Neural cell (in vitro differentiated cells): ENCODE results near the gene MED15. TPM values are rescaled to one million over a fixed set of nuclear protein-coding genes. Genes with fewer than 3 reads are reported as not detected.

Source experiments
- H2AFZ ChIP-seq: fragments of 200-600, 300-800 bp; sonication (generic), shearing (Covaris generic); 2 replicates; pipeline ENCODE4 v1.6.0; 2014; ENCODE audit warnings: low read depth, mild to moderate bottlenecking, antibody characterized with exemption, low read length, moderate library complexity
- H3F3A ChIP-seq: fragments of 200-600 bp; shearing (Covaris generic); 2 replicates; pipeline ENCODE4 v1.6.1; 2016; ENCODE audit warnings: mild to moderate bottlenecking, moderate library complexity, mixed read lengths, antibody characterized with exemption, low read length; ENCODE audit not compliant: insufficient read depth, poor library complexity, severe bottlenecking
- H3K27ac ChIP-seq: fragments of 200-600, 300-800 bp; sonication (generic), shearing (Covaris generic); 2 replicates; pipeline ENCODE4 v1.5.1; 2014; ENCODE audit warnings: mild to moderate bottlenecking, low read length, moderate library complexity
- H3K27me3 ChIP-seq: fragments of 300-800, 200-600 bp; sonication (generic), shearing (Covaris generic); 2 replicates; pipeline ENCODE4 v1.6.0; 2014; ENCODE audit warnings: mild to moderate bottlenecking, low read depth, low read length, moderate library complexity; ENCODE audit not compliant: insufficient read depth
- H3K36me3 ChIP-seq: fragments of 300-800, 200-600 bp; sonication (generic), shearing (Covaris generic); 2 replicates; pipeline ENCODE4 v1.5.1; 2014; ENCODE audit warnings: mild to moderate bottlenecking, antibody characterized with exemption, low read length, moderate library complexity; ENCODE audit not compliant: insufficient read depth
- H3K4me2 ChIP-seq: fragments of 300-800, 200-600 bp; sonication (generic), shearing (Covaris generic); 2 replicates; pipeline ENCODE4 v1.6.0; 2014; ENCODE audit warnings: mild to moderate bottlenecking, low read length
- H3K4me3 ChIP-seq: fragments of 300-800, 200-600 bp; sonication (generic), shearing (Covaris generic); 2 replicates; pipeline ENCODE4 v1.5.1; 2014; ENCODE audit warnings: mild to moderate bottlenecking, low read length, moderate library complexity
- H3K79me2 ChIP-seq: fragments of 200-600 bp; shearing (Covaris generic); replicated peaks from 2 replicates; pipeline ENCODE4 v1.6.0; 2014; ENCODE audit warnings: mild to moderate bottlenecking, low read length, moderate library complexity; ENCODE audit not compliant: insufficient read depth
- H3K9ac ChIP-seq: fragments of 300-800, 200-600 bp; sonication (generic), shearing (Covaris generic); 2 replicates; pipeline ENCODE4 v1.6.1; 2016; ENCODE audit warnings: mild to moderate bottlenecking, low read length, mixed read lengths
- H3K9me2 ChIP-seq: fragments of 200-600 bp; shearing (Covaris generic); 2 replicates; pipeline ENCODE4 v1.6.1; 2016; ENCODE audit warnings: mild to moderate bottlenecking, low read length, mixed read lengths; ENCODE audit not compliant: insufficient read depth
- H3K9me3 ChIP-seq: fragments of 200-600, 300-800 bp; sonication (generic), shearing (Covaris generic); 2 replicates; pipeline ENCODE4 v1.6.1; 2016; ENCODE audit warnings: mild to moderate bottlenecking, mixed run types, low read length, moderate library complexity, mixed read lengths
- H4K20me1 ChIP-seq: fragments of 200-600 bp; shearing (Covaris generic); 2 replicates; pipeline ENCODE4 v1.6.1; 2016; ENCODE audit warnings: mild to moderate bottlenecking, mixed run types; ENCODE audit not compliant: insufficient read depth
- EP300 ChIP-seq: fragments of 450-650 bp; conservative IDR thresholded peaks from 2 replicates; pipeline ENCODE4 v1.6.1; 2014; ENCODE audit warnings: antibody characterized with exemption, mild to moderate bottlenecking, moderate library complexity; ENCODE audit not compliant: poor library complexity, severe bottlenecking
- EZH2 ChIP-seq: fragments of 200-600, 300-800 bp; shearing (Covaris generic), sonication (generic); IDR thresholded peaks from 2 replicates; pipeline ENCODE4 v1.6.1; 2014; ENCODE audit warnings: antibody characterized with exemption, low read length, borderline replicate concordance, mild to moderate bottlenecking; ENCODE audit not compliant: insufficient read depth, poor library complexity, severe bottlenecking
- MXI1 ChIP-seq: fragments of 450-650 bp; conservative IDR thresholded peaks from 2 replicates; pipeline ENCODE4 v1.6.1; 2014; ENCODE audit warnings: antibody characterized with exemption, mild to moderate bottlenecking; ENCODE audit not compliant: poor library complexity, severe bottlenecking
- POLR2AphosphoS5 ChIP-seq: IDR thresholded peaks from 2 replicates; pipeline ENCODE4 v1.6.1; 2012
- RAD21 ChIP-seq: fragments of 450-650 bp; conservative IDR thresholded peaks from 2 replicates; pipeline ENCODE4 v1.6.1; 2014; ENCODE audit warnings: antibody characterized with exemption, mild to moderate bottlenecking, moderate library complexity
- SMC3 ChIP-seq: fragments of 450-650 bp; conservative IDR thresholded peaks from 2 replicates; pipeline ENCODE4 v1.6.1; 2014; ENCODE audit warnings: antibody characterized with exemption, mild to moderate bottlenecking, moderate library complexity; ENCODE audit not compliant: poor library complexity
- TAF1 ChIP-seq: IDR thresholded peaks from 2 replicates; pipeline ENCODE4 v1.6.1; 2012; ENCODE audit warnings: low read depth
- polyA plus RNA-seq: library from polyadenylated mRNA; depleted of rRNA; stranded (reverse); fragments of >200 nt; gene quantifications from 2 replicates; pipeline ENCODE4 v1.2.3, GENCODE V29; 2014
- TF ChIP-seq, protein P1 (sequence below): fragments of 450-650 bp; IDR thresholded peaks from 2 replicates; pipeline ENCODE4 v1.5.1; 2014; ENCODE audit warnings: antibody characterized with exemption, mild to moderate bottlenecking, moderate library complexity; ENCODE audit not compliant: poor library complexity, severe bottlenecking
- TF ChIP-seq, protein P2 (sequence below): IDR thresholded peaks from 2 replicates; pipeline ENCODE4 v1.6.1; 2012; ENCODE audit warnings: borderline replicate concordance

The MED15 gene
- polyA plus RNA-seq, 1 donor from 2014 or later: 13.2 TPM

DNA sequence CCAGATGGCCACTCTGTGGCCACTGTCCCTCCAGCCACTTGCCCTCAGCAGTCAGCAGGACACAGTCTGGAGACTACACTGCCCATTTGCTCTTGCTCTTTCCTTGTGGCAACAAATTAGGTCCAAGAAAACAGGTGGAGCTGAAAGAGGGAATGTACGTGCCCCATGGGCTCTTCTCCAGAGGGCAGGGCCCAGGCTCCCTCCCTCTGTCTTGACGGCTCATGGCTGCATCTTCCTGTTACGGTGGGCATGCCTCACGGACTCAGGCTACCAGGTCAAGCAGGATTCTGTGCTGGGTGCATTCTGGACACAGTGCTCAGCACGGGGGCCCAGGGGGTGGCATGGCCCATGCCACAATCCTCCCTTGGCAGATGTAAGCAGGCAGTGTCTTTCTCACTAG, 71.3 kb downstream of the MED15 start:
- no peak overlapping the region for H3K27ac ChIP-seq
- no peaks in the 10 kb centered on the region for H3K27me3 ChIP-seq
- no peaks in the 10 kb centered on the region for H3K79me2 ChIP-seq
- H3K9me2 ChIP-seq: no peaks in the 10 kb centered on the region
- no peaks in the 10 kb centered on the region for H3F3A ChIP-seq
- TF ChIP-seq TAF1 (no peak), EZH2 (no peak), POLR2AphosphoS5 (no peak), RAD21 (no peak), MXI1 (no peak), EP300 (no peak), SMC3 (no peak)
- TF ChIP-seq, protein P1, sequence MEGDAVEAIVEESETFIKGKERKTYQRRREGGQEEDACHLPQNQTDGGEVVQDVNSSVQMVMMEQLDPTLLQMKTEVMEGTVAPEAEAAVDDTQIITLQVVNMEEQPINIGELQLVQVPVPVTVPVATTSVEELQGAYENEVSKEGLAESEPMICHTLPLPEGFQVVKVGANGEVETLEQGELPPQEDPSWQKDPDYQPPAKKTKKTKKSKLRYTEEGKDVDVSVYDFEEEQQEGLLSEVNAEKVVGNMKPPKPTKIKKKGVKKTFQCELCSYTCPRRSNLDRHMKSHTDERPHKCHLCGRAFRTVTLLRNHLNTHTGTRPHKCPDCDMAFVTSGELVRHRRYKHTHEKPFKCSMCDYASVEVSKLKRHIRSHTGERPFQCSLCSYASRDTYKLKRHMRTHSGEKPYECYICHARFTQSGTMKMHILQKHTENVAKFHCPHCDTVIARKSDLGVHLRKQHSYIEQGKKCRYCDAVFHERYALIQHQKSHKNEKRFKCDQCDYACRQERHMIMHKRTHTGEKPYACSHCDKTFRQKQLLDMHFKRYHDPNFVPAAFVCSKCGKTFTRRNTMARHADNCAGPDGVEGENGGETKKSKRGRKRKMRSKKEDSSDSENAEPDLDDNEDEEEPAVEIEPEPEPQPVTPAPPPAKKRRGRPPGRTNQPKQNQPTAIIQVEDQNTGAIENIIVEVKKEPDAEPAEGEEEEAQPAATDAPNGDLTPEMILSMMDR: no peak
- TF ChIP-seq, protein P2, sequence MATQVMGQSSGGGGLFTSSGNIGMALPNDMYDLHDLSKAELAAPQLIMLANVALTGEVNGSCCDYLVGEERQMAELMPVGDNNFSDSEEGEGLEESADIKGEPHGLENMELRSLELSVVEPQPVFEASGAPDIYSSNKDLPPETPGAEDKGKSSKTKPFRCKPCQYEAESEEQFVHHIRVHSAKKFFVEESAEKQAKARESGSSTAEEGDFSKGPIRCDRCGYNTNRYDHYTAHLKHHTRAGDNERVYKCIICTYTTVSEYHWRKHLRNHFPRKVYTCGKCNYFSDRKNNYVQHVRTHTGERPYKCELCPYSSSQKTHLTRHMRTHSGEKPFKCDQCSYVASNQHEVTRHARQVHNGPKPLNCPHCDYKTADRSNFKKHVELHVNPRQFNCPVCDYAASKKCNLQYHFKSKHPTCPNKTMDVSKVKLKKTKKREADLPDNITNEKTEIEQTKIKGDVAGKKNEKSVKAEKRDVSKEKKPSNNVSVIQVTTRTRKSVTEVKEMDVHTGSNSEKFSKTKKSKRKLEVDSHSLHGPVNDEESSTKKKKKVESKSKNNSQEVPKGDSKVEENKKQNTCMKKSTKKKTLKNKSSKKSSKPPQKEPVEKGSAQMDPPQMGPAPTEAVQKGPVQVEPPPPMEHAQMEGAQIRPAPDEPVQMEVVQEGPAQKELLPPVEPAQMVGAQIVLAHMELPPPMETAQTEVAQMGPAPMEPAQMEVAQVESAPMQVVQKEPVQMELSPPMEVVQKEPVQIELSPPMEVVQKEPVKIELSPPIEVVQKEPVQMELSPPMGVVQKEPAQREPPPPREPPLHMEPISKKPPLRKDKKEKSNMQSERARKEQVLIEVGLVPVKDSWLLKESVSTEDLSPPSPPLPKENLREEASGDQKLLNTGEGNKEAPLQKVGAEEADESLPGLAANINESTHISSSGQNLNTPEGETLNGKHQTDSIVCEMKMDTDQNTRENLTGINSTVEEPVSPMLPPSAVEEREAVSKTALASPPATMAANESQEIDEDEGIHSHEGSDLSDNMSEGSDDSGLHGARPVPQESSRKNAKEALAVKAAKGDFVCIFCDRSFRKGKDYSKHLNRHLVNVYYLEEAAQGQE: no peak
- no peak overlapping the region for H3K4me2 ChIP-seq
- no peaks in the 10 kb centered on the region for H4K20me1 ChIP-seq
- no peak overlapping the region for H3K4me3 ChIP-seq
- no peaks in the 10 kb centered on the region for H3K9me3 ChIP-seq
- no peak overlapping the region for H2AFZ ChIP-seq
- H3K9ac ChIP-seq: no peak overlapping the region
- peaks cover 7% of the 10 kb centered on the region for H3K36me3 ChIP-seq

DNA sequence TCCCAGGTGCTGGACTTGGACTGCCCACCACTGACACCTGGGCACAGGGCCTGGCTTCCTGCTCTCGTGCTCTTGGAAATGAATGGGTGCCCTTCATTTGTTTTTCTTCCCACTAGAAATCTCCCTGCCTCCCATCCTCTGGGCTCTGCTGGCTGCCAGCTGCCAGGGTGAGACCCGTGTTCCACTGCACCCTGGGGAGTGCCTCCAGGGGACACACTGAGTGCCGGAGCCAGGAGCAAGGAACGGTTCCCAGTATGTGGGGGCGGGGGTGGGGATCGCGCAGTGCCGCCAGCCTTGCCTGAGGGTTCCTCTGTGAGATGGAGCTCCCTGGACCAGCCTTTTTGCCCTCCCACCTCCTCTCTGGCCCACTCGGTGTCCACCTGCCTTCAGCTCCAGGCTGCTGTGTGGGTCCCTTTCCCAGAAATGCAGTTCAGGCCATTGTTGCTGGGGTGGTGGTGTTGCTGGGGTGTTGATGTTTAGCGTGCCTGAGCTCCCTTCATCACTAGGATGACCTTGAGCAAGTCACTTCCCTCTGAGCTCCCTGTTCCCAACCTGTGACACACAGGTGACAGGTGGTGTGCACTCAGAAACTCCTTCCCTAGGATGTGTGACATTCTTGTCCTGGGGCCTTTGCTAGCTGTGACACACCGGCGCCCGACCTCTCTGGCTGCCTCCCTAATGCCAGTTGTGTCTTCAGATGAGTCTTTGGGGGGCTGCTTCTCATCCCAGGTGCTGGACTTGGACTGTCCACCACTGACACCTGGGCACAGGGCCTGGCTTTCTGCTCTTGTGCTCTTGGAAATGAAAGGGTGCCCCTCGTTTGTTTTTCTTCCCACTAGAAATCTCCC, 72.1 kb downstream of the MED15 start:
- Histone ChIP-seq H3F3A (no peaks in the 10 kb centered on the region), H3K4me2 (no peak overlapping the region), H3K27ac (no peak overlapping the region), H3K4me3 (no peak overlapping the region), H4K20me1 (no peaks in the 10 kb centered on the region), H3K9ac (no peak overlapping the region), H3K36me3 (peaks cover 7% of the 10 kb centered on the region), H3K9me2 (no peaks in the 10 kb centered on the region), H3K79me2 (no peaks in the 10 kb centered on the region), H3K9me3 (no peaks in the 10 kb centered on the region), H2AFZ (no peak overlapping the region), H3K27me3 (no peaks in the 10 kb centered on the region)
- TF ChIP-seq RAD21 (no peak), EZH2 (no peak), TAF1 (no peak), EP300 (no peak), SMC3 (no peak), MXI1 (no peak), POLR2AphosphoS5 (no peak)
- TF ChIP-seq, protein P1: no peak
- TF ChIP-seq, protein P2: no peak
